Ishikawa (cell line): ENCODE measurements around the gene ZNF609.

Experiments used
- FOXM1 ChIP-seq: IDR thresholded peaks from 2 replicates; pipeline ENCODE4 v1.6.1; 2012; ENCODE audit warnings: low read depth, borderline replicate concordance
- MAX ChIP-seq: IDR thresholded peaks from 2 replicates; pipeline ENCODE4 v1.6.1; 2012
- NFIC ChIP-seq: IDR thresholded peaks from 2 replicates; pipeline ENCODE4 v1.6.1; 2012
- REST ChIP-seq: IDR thresholded peaks from 2 replicates; pipeline ENCODE4 v1.6.1; 2012; ENCODE audit warnings: low read depth, mild to moderate bottlenecking
- TAF1 ChIP-seq: IDR thresholded peaks from 2 replicates; pipeline ENCODE4 v1.6.1; 2012; ENCODE audit warnings: low read depth, mild to moderate bottlenecking
- TEAD4 ChIP-seq: IDR thresholded peaks from 2 replicates; pipeline ENCODE4 v1.6.1; 2012
- USF1 ChIP-seq: IDR thresholded peaks from 2 replicates; pipeline ENCODE4 v1.6.1; 2012
- YY1 ChIP-seq: IDR thresholded peaks from 2 replicates; pipeline ENCODE4 v1.6.1; 2012; ENCODE audit warnings: low read depth
- ZBTB7A ChIP-seq: IDR thresholded peaks from 2 replicates; pipeline ENCODE4 v1.6.1; 2012; ENCODE audit warnings: low read depth

- TF ChIP-seq REST = no peak
- no peak for TF ChIP-seq TAF1
- no peak for TF ChIP-seq MAX
- no peak for TF ChIP-seq FOXM1
- no peak for TF ChIP-seq NFIC
- TF ChIP-seq YY1 = no peak
- no peak for TF ChIP-seq ZBTB7A
- no peak for TF ChIP-seq TEAD4
- TF ChIP-seq USF1 = no peak
Measured at GRCh38 chr15:64456634-64457108, 3.7 kb upstream of the ZNF609 start.
